Measurements from ENCODE around the gene GRM8.

DNA sequence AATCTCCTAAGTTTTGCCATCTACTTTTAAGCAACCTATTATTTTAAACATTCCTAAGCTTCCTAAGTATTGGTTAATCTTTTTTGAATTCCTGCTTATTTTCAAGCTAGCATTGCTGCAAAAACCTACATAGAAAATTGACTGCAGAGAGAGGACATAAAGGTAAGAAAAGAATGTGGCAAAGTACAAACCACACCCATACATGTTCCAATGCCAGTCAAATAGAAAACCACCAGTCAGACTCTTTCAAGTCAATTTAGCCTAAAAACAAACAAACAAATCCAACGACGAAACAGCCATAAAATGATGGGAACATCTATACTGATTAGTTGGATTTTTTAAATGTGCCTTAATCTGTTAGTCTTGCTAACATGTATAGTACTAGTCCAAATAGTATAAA, 804.8 kb downstream of the GRM8 start:
- TF ChIP-seq, protein P1, sequence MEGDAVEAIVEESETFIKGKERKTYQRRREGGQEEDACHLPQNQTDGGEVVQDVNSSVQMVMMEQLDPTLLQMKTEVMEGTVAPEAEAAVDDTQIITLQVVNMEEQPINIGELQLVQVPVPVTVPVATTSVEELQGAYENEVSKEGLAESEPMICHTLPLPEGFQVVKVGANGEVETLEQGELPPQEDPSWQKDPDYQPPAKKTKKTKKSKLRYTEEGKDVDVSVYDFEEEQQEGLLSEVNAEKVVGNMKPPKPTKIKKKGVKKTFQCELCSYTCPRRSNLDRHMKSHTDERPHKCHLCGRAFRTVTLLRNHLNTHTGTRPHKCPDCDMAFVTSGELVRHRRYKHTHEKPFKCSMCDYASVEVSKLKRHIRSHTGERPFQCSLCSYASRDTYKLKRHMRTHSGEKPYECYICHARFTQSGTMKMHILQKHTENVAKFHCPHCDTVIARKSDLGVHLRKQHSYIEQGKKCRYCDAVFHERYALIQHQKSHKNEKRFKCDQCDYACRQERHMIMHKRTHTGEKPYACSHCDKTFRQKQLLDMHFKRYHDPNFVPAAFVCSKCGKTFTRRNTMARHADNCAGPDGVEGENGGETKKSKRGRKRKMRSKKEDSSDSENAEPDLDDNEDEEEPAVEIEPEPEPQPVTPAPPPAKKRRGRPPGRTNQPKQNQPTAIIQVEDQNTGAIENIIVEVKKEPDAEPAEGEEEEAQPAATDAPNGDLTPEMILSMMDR (IDR thresholded peaks at IDR 0.05): no peak
- TF ChIP-seq POLR2A (IDR thresholded peaks at IDR 0.05): no peak

Measured in breast epithelium (tissue), 3 donors.